ENCODE results near the gene NRM. TPM values are rescaled to one million over a fixed set of nuclear protein-coding genes. Genes with fewer than 3 reads are reported as not detected.
A peak's percentile ranks its signal among the peaks of the same experiment; 100 is the strongest.
"Not testable (repeated sequence)": the region's sequence is repeated elsewhere in the genome, so short reads cannot be mapped to it uniquely, and the experiment has no call there.

NRM gene
- total RNA-seq, 1 donor from 2014 or later: 25.1 TPM

DNA sequence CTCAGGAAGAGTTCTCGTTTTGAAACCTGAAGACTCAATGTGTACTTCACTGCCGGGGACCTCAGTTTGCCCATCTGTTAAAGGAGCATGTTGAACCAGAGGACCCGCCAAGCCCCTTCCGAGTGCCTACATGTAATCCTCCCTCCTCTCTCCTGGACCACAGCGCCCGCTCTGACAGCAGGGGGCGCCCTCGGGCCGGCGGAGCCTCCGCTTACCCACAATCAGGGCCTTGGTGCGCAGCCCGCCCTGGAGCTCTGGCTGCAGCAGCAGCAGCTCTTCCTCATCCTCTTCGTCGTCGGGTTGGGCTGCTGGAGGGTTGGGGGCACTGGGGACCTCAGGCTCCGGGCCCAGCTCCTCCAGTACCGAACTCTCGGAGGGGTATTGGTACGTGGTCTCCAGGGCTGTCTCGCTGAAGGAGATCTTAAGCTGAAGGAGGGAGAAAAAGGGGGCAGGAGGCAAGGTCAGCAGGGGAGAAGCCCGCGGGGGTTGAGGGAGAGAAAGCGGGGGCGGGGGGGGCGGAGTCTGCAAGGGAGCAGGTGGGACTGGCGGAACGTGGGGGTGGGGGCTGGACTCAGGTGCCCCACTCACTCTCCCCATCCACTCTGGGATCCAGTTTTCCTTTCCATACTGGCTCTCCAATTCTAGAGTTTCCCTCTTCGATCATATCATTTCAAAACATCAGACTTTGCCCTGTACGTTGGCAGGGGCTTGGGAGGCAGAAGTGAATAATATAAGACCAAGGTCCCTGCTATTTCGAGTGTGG lies 11.6 kb downstream of the NRM start:
- peak overlapping the region; percentile 32 to 91 for H3K4me3 ChIP-seq
- TF ChIP-seq, protein P1, sequence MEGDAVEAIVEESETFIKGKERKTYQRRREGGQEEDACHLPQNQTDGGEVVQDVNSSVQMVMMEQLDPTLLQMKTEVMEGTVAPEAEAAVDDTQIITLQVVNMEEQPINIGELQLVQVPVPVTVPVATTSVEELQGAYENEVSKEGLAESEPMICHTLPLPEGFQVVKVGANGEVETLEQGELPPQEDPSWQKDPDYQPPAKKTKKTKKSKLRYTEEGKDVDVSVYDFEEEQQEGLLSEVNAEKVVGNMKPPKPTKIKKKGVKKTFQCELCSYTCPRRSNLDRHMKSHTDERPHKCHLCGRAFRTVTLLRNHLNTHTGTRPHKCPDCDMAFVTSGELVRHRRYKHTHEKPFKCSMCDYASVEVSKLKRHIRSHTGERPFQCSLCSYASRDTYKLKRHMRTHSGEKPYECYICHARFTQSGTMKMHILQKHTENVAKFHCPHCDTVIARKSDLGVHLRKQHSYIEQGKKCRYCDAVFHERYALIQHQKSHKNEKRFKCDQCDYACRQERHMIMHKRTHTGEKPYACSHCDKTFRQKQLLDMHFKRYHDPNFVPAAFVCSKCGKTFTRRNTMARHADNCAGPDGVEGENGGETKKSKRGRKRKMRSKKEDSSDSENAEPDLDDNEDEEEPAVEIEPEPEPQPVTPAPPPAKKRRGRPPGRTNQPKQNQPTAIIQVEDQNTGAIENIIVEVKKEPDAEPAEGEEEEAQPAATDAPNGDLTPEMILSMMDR (IDR thresholded peaks at IDR 0.05): peak; percentile 94 to 98 (median 97)
- H3K36me3 ChIP-seq: peaks cover 33 to 49% of the 10 kb centered on the region in 2 donors
- H3K4me1 ChIP-seq: peaks cover 11 to 35% of the 10 kb centered on the region in 2 donors
- DNase-seq (ENCODE audit: low spot score in 2 of 2): peak; percentile 38 to 93
- intact Hi-C loops (cut with DNase I): loop anchor here (1.0 to 5.0 kb wide), 3 partner anchors 43 to 198 kb away; no protein-coding TSS in a partner anchor
- H3K27ac ChIP-seq: peak overlapping the region; percentile 99
- no peaks in the 10 kb centered on the region for H3K9me3 ChIP-seq
- no peaks in the 10 kb centered on the region for H3K27me3 ChIP-seq

GRCh38 chr6:30676660-30677285 lies 14.0 kb downstream of the NRM start:
- DNase-seq (ENCODE audit: low spot score in 2 of 2): no peak
- Histone ChIP-seq H3K36me3 (peaks cover 33 to 49% of the 10 kb centered on the region in 2 donors), H3K4me3 (no peak overlapping the region), H3K9me3 (no peaks in the 10 kb centered on the region), H3K27me3 (no peaks in the 10 kb centered on the region), H3K27ac (no peak overlapping the region), H3K4me1 (peaks cover 16 to 38% of the 10 kb centered on the region in 2 donors)
- TF ChIP-seq, protein P1 (IDR thresholded peaks at IDR 0.05): no peak
- intact Hi-C loops (cut with DNase I): loop anchor here (5.0 kb wide), 1 partner anchor 146 kb away; no protein-coding TSS in a partner anchor

DNA sequence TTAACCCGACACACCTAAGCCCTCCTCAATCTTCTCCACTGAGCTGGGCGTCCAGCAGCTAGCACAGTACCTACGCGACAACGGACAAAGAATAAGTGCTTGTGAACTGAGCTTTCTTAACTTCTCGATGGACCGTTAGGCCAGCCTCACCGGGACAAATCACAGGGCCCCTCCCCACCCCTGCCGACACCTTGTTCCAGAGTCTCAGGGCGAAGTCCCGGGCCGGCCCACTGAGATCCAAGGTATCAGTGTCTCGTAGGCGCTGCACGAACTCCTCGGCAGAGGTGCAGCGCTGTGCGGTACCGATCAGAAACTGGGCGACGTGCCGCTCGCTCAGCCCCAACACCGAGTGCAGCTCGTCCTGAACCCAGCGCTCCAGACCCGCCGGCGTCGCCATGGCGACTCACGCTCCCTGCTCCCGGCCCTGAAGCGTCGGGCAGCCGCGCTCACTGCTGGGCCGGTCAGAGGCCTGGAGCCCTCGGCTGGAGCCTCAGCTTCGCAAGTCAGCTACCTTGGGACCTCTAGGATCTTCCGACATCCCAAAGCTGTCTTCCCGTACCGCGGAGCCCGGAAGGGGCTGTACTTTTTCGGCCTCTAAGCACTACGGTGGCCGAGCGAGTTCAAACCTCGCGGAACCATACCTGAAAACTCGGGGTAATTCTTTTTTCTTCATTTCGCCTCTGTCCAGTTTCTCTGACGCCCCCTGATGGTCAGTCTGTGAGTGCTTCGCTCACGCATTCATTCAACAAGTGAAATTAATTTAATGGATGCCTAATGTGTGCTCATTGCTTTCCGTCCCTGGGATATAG lies 18.1 kb downstream of the NRM start, which contains the start of gene DHX16:
TSS of gene DHX16 (minus strand) at position 562 of the 809 bp plus-strand sequence. CDS start at position 397, 165 bp downstream.
- Histone ChIP-seq H3K4me3 (peak within 1 kb of the TSS; percentile 90 to 93), H3K4me1 (peaks cover 9 to 15% of the 10 kb centered on the region in 2 donors), H3K27me3 (no peaks in the 10 kb centered on the region), H3K27ac (peak within 1 kb of the TSS; percentile 71 to 81), H3K36me3 (peaks cover 41 to 51% of the 10 kb centered on the region in 2 donors), H3K9me3 (no peaks in the 10 kb centered on the region)
- DNase-seq (ENCODE audit: low spot score in 2 of 2): peak; percentile 83 to 99
- intact Hi-C loops (cut with DNase I): loop anchor here (2.0 kb wide), 1 partner anchor 26 kb away; the partner anchor contains the start of gene C6orf136
- TF ChIP-seq, protein P1 (IDR thresholded peaks at IDR 0.05): peak; percentile 78 to 84 (median 83)

- Histone ChIP-seq H3K36me3 (peaks cover 34 to 51% of the 10 kb centered on the region in 2 donors), H3K27ac (no peak overlapping the region), H3K9me3 (no peaks in the 10 kb centered on the region), H3K27me3 (no peaks in the 10 kb centered on the region), H3K4me1 (peaks cover 9 to 15% of the 10 kb centered on the region in 2 donors), H3K4me3 (peak overlapping the region in 1 of 2 donors; percentile 93)
- DNase-seq (ENCODE audit: low spot score in 2 of 2): no peak
- intact Hi-C loops (cut with DNase I): no loop called here
- TF ChIP-seq, protein P1 (IDR thresholded peaks at IDR 0.05): no peak
Measured at GRCh38 chr6:30670760-30671527, 19.8 kb downstream of the NRM start.

GRCh38 chr6:30666300-30666699 lies 24.5 kb downstream of the NRM start:
- H3K4me1 ChIP-seq; DNase-seq (ENCODE audit: low spot score in 2 of 2); H3K27ac ChIP-seq; intact Hi-C loops (cut with DNase I); H3K27me3 ChIP-seq; H3K9me3 ChIP-seq; H3K4me3 ChIP-seq: not testable (repeated sequence)
- peaks cover 79 to 94% of the 10 kb centered on the region in 2 donors for H3K36me3 ChIP-seq
